NCI-H345 treated with DMSO at 0.1 percent for 48 hours (cell line): ENCODE measurements around the gene RAPGEF4.

Source experiments
- DNase-seq: peaks from one replicate; lab custom pipeline; 2025; ENCODE audit not compliant: unreplicated experiment; lab: John Stamatoyannopoulos, UW

Gene RAPGEF4

DNA sequence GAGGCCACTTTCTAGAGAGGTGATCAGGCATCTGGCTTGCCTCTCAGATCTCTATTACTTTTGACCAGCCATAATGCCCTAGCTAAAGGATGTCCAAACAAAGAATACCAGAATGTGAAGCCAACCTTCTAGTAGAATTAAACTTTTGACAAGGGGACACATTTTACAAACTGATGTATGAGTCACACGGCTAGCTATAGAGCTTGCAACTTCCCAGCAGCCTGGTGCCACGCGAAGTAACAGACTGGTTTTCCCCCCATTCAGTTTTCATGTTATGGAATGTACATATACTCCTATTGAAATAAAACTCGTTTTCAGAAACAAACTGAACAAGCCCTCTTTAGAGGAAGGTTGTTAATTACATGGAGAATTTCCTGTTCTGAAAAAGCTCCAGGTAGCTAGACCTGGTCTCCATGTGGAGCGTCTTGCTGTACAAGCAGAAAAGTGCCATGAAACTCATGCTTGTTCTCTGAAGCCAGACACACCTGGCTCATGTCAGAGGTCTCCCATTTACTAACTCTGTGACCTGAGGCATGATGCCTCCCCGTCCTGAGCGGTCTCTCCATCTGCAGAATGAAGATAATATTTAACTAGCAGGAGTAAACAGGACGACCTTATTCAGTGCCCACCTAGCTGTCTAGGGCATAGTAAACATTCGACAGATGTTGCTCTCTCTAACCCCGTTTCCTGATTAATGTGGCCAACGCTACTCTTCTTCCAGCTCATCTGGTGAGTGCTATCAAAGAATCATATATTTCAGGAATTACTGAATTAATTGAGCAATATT is 258.5 kb downstream of the RAPGEF4 start:
- no peak for DNase-seq

DNA sequence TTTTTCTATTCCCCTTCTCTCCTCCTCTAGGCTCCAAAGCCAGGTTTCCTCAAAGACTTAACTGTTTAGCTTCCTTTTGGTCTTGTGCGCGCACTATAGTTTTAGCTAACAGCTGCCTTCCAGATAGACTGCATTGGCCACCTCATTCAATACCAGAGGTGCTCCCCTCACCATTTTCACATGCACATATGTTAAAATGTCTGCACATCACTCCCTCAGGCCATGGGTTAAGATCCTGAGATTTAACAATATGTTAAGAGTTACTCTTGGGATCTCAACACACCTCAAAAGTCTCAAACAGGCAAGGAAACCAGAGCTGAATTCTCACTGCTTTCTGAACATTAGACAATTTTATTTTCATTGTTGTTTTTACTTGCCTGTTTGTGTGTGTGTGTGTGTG is 259.2 kb downstream of the RAPGEF4 start:
- no peak for DNase-seq

DNA sequence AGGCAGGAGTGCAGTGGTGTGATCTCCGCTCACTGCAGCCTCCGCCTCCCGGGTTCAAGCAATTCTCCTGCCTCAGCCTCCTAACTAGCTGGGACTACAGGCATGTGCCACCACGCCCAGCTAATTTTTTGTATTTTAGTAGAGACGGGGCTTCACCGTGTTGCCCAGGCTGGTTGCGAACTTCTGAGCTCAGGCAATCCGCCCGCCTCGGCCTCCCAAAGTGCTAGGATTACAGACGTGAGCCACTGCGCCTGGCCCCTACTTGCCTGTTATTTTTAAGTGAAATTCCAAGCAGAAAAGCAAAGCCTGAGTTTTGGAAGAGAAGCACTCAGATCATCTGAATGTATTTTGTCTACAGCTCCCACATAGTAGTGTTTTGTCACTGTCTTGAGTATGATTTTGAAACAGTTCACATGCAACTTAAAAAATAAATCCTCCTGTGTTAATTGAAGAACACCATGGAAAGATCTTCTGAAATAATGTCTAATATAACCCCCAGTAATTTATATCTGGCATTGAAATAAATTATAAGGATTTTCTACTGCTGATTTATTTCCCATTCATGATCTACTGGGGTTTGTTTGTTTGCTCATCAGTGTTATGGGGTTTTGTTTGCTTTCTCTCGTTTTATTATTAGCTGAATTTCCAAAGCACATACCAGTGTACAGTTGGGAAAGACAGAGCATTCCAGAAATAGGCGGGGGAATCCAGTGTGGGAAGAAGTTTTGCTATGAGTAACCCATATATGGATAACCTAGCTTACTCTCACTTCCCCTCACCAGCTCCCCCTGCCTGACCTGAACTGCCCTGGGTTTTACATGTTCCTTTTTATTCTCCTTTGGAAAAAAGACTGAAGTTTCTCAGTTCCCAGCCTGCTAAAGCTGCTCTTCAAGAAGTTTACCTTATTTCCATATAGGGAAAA is 259.9 kb downstream of the RAPGEF4 start:
- DNase-seq, result no peak

DNA sequence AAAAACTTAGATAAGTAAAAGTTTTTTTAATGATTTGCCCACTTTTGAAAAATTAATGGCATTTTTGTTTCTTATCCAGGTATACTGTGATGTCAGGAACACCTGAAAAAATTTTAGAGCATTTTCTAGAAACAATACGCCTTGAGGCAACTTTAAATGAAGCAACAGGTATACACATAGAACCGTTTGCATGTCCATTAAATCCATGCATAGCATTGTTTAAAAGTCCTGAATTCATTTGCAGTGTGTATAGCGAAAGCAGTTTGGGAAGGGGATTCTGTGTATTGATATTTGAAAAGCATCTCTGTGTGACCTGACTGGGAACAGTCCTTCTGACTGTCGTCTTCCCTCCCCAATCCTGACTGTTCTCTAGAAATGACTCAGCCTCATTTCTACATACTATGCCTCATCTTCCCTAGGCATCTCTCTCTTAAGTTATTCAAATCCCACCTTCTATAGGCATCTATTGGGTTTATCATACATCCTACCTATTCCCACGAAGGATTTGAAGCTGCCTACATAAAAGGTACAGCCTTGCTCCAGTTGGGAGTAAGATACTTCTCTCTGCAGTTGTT is 260.8 kb downstream of the RAPGEF4 start:
- DNase-seq, result no peak

DNA sequence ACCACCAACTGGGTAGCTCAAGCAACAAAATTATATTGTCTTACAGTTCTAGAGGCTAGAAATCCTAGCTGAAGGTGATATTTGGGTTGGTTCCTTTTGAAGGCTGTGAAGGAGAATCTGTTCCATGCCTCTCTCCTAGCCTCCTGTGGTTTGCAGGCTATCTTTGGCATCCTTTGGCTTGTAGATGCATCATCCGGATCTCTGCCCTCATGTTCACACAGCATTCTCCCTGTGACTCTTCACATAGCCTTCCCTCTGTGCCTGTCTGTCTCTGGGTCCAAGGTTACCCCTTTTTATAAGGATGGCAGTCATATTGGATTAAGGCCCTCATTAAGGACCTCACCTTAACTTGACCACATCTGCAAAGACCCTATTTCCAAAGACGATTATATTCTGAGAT is 261.4 kb downstream of the RAPGEF4 start:
- no peak for DNase-seq

DNA sequence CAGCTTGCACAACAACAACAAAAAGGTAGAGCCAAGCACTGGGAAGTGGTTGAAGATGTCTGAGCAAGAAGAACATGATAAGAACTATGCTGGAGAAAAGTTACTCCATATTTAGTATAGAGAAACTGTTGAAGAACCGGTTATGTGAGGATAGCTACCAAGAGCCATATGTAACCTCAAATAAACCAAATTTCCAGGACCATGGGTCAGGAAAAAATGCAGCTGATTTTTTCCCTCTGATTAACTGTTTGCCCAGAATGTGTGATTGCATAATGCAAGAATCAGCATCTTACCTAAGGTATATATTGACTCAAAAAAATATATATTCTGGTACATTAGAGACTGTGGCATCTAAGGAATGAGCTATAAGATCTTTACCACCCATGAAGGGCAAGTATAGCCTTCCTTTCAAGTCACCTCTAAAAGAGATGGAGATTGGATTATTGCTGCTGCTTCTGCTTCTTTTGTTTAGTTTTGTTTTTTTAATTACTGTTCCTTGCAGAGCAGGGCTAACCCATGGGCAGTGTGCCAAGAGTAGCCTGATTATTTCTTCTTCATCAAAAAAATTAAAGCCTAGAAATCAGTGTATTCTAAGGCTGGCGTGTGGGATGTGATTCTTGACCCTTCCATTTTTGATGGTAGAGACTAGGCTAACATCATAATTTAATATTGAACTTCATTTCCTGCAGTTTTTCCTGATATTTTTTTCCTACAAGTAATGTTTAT is 263.1 kb downstream of the RAPGEF4 start:
- no peak for DNase-seq

DNA sequence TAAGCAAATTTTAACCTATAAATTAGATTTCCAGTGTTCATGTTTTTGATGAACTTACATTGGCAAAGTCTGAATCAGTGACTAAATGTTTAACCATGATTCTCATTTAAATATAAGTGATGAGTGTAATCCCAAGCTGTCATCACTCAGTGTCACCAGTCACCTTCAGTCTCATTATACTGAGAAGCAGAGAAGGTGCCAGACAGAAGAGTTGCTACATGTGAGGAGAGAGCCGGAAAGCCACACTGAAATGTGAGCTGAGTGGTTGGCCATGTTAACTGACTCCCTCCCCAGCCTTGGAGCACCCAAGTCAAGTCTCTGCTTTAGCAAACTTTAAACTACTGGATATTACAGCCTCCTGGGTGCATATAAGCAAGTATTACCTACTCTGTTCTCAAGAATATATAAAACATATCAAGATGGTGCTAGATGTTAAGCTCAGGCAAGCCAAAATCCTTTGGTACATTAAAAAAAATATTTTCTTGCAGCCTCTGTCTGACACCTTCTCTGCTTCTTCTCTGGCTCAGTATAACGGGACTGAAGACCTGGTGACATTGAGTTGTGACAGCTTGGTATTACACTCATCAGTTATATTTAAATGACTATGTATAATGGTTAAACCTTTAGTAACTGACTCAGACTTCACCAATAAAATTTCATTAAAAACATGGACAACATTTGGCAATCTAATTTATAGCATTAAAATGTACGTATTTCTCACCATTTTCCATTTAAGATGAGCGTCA is 264.2 kb downstream of the RAPGEF4 start:
- DNase-seq, result no peak

DNA sequence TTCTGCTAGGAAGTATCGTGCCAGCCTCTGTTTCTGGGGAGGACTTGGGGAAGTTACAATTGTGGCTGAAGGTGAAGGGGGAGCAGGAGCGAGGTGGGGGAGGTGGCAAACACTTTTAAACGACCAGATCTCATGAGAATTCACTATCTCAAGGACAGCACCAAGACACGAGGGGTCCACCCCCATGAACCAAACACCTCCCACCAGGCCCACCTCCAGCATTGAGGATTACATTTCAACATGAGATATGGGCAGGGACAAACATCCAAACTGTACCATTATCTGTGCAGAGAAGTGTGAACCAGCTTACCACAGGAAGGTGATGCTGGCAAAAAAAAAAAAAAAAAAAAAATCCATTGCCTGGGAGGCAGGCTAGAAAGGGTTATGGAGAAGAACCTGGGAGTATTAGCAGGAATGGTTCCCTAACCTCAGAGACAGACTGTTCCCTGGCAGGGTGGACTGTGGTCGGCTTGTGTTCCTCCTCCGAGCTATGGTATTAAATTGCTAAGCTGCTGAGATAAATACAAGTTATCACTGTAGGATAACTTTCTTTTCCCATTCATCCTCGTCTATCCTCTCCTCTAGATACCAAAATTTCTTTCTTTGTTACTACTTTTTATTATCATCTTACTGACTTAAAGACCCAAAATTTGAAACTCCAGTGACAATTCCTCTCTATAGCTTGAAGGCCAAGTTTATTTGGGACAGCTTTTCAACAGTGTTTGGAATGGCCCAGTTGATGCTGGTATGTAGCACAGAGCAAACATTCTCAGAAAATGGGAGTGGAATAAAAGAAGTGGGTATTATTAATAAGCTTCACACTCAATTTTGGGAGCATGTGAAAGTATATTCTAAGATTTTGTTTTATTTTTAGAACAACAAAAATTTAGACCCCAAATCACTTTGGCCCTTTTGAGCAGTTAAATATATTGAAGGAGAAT is 266.3 kb downstream of the RAPGEF4 start:
- DNase-seq, result no peak

DNA sequence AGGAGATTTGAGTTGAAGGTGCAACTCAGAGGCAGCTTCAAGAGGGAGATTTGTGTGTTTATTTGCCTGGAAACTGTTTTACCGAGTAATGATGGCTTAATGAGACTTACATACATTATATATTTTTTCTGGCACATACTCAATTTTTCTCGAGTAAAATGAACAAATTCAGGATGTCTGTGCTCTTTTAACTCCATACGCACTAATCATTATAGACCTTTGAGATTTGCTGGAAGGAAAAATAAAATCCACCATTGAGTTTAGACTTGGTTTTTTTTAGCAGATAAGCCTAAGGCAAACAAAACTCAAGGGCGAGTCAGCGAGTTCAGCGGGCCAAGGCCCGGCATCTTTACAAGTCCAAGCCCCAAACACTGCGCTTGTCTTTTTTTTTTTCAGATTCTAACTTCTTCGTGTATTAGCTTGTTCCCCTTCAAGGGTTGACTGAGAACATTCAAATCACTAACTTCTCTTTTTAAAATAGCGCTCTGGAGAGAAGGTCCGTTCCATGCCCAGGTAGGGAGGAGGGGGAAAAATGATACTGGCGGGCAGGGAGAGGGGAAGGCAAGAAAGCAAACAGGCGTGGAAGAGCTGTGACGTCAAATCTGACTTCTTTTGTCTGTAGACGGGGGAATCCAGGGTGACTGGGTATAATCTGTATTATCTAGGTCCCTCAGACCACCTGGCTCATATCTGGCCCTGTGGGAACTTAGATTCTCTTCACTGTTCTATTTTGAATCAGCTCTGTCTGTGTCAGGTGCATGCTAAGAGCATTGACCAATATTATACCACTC is 267.3 kb downstream of the RAPGEF4 start:
- DNase-seq, result no peak

DNA sequence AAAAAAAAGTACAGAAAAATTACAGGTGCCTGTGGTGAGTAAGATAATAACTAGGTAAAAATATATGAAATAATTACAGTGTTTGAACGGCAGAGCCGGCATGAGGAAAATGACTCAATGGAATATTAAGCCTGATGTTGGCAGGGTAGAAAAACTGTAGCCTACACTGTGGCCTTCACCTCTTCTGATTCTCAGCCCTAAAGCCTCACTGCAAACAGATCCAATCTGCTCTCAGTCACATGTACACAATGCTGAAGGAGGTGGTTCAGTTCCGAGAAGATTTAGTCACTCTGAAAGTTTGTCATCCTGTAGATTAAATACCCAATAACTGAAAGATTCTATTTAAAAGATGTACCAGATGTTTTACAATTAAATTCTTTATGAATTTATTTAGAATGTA is 273.1 kb downstream of the RAPGEF4 start:
- DNase-seq, result no peak

DNA sequence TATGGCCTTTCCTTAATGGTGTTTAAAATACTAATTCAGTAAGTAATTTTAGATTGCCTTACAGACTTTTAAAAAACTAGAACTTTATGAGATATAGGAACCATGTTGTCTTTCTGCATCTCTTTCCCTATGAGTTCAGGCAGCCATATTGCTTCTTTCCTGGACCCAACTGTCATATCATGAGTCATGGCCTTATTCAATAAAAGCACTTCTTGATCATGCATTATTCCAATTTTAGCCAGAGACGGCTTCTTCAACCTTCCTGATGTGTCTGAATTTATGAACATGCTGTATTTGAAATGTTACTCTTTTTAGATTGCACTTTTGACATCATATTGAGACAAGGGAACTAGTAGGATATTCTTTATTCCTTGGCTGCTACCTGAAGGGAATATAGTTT is 274.6 kb downstream of the RAPGEF4 start:
- DNase-seq, result no peak

DNA sequence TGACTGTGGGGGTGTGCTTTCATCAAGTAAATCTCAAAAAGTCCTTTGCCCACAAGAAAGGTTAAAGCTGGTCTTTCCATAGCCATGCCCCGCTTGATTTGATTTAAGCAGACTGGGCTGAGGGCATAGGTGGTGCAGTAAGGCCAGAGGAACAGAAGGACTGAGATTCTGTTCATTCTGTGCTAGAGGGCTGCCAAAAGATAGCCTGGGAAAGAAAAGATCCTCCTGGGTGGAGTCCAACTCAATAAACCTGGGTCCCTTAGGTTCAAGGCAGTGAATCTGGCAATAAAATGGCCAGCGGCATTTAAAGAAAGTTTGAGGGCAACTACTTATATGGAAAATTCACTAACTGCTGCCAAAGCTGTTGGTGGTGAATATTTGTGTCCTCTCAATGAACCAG is 280.8 kb downstream of the RAPGEF4 start:
- no peak for DNase-seq

DNA sequence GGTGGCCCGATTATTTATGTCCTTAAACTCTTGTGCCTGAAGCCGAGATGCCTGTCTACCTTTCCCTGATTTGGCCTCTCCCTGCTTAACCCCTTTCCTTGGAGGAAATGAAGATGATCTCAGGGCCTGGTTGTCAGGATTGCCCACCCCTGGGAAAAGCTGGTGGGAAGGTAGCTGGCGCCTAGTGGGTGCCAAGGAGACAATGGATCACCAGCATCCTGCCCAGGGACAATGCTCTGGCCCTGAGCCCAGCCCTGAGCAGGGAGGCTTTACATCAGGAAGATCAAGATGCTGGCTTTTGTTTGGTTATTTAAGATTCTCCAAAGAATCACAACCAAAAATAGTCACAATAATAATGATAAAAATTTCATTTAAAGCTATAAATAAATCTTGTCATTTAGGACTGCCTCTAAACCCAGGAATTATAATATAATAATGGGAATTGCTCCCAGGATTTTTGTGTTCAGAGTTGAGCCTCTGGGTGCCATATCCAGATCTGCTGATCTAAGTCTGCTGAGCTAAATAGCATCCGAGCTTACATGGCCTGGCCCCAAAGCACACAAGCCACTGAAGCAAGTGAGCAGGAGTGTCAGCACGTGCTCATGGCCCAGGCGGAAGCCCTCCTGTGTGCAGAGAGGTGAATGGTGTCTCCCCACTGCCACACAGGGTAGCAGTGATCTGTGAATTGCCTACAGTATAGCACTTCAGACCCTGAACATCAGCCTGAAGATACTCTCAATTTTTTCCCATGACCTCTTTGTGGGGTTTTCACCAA is 282.2 kb downstream of the RAPGEF4 start:
- no peak for DNase-seq

DNA sequence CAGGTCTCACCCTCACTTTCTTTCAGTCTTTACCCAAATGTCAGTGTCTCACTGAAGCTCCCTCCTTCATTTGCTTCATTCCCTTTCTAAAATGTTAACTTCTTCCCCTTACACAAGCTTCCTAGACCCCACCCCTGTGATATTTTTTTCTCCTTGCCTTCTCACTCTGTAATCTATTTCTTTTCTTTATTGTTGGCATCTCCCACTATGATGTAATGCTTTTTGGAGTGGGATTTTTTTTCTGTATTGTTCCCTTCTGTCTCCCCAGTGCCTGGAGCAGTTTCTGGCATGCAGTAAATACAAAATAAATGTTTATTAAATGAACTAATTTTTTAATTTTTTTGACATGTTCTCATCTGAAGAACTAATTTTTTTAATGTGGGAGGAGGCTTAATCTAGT is 284.1 kb downstream of the RAPGEF4 start:
- no peak for DNase-seq

DNA sequence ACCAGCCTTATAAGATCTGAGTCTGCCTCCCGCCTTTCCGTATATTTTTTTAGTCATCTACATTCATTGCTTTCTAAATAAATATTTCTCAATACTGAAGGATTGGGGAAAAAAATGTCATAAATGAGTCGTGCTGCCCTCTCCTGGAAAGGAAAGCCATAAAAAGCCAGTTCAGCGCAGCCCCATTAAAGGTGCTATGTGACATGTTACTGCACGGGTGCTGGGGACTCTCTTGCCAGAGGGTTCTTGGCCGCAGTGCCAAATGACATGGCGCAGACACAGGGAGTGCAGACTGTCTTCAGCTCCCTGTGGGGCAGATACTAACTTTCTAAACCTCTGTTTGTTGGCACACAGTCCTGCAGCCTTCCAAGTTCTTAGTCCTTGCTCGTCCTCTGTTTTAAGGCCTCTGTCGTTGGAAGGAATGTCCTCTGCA is 286.3 kb downstream of the RAPGEF4 start:
- DNase-seq, result no peak

DNA sequence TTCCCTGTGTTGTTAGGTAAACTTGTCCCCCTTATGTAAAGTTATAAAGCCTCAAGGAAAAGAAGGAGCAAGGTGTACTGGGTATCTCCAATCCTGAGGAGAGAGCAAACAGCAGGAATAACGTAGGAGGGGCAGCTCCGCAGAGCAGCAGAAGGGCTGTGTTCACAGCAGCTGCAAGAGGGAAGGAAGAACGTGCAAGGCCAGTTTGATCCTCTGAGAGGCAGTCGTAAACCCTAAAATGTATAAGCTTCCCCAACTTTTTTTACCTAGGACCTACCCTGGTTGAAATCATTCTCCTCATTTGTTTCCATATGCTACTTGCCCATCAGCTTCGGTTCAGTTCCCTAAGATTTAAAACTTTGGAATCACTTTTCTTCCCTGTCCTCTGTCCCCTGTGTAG is 288.1 kb downstream of the RAPGEF4 start:
- DNase-seq, result no peak

DNA sequence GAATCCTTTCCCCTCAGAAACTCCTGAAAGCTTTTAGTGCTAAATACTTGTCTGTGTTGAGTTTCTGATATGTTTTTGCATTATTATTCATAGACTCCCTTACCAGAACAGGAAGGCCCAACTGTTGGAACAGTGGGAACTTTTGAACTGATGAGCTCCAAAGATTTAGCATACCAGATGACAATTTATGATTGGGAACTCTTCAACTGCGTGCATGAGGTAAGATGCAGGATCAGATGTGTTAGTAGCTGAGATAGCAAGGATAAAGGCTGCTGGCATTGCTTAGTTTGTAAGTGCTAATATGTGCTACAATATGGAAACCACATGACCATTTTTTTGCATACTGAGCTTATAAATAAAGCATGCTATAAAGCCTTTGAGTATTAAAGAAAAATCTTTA is 290.8 kb downstream of the RAPGEF4 start:
- DNase-seq, result no peak
